Activated naive CD4-positive, alpha-beta T cell treated with Interleukin-2 at 50 U/mL for 16 hours (primary cell): ENCODE measurements around the gene PERP.
"Not testable (repeated sequence)": the region's sequence is repeated elsewhere in the genome, so short reads cannot be mapped to it uniquely, and the experiment has no call there.

ENCODE experiments used
- DNase-seq: peaks from one replicate; pipeline ENCODE4 v3.0.0-alpha.2; 2020

Gene PERP

DNA sequence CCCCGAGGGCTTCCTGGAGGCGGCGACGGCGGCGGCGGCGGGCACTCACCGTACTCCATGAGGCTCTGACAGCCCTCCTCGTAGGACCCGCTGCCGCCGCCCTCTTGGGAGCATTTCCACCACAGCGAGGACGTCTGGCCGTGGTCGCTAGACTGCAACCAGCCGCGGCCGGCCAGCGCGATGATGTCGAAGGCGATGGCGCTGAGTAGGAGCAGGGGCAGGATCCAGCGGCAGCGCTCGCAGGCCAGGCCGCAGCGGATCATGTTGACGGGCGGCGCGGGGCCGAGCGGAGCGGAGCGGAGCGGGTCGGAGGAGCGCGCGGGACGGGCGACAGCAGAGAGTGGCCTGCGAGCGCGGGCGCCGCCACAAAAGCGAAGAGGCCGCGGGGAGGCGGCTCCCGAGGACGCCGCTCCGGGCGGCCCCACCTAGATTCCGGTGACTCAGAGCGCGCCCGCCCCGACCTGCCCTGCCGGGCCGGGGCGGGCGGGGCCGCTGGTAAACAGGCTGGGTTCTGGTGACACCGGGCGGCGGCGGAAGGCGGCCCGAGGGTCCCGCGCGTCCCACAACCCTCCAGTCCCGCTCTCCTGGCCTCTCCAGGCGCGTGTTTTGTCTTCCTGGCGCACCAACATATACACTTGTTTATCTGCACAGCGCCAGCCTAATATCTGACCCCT is at the start of gene PERP:
Gene PERP (minus strand): TSS at position 342 of the 674 bp plus-strand sequence. CDS start 79 bp downstream, at position 263.
- peak; percentile 77 for DNase-seq

DNA sequence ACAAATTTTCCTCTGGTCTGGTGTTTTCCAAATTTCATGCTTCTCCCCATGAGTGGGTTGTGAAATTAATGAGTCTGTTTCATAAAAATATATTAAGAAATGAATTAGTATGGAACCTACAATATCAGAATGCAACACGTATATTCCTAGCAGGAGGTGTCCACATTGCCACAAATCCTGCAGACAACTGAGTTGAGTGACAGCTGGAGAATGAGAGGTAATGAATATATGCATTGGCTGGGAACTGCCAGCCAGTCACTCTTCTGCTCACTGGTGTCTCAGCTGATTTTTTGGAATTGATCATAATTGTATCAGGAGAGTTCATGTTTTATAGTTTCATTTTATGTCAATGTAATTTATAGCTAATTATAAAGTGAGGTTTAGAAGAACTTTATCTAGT is 48.2 kb upstream of the PERP start:
- no peak for DNase-seq

DNA sequence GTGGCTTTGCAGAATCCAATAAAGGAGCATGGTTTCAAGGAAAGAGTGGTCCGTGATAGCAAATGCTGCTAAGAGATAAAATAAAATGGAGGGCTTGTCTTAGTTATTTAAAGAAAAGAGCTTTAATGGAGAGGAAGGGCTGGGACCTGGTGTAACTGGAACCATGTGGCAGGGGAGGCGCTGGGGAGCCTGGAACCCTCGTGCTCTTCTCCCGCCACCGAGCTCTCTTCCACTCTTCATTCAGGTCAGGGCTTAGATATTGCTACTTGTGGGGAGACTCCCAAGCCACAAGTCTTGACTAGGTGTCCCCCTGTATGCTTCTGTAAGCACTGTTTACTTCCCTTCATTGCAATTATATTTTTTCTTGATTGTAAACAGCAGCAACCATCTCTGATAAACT is 39.3 kb upstream of the PERP start:
- DNase-seq, result no peak

DNA sequence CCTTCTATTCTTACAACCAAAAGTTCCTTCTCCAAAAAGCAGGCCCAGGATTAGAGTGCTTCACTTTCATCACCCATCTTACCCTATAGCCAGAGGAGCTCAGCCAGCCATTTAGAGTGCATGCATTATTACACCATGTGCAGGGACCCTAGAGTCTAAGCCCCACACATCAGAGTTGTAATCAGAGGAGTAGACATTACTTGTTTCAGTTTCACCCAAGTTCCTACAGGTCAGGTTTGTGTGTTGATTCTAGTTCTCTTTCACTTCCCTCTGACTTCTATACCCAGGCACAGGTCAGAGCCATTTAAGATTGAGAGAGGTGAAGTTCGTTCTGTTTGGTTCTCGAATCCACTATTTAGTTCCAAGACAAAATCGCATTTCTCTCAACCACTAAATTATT is 38.2 kb upstream of the PERP start:
- DNase-seq, result no peak

DNA sequence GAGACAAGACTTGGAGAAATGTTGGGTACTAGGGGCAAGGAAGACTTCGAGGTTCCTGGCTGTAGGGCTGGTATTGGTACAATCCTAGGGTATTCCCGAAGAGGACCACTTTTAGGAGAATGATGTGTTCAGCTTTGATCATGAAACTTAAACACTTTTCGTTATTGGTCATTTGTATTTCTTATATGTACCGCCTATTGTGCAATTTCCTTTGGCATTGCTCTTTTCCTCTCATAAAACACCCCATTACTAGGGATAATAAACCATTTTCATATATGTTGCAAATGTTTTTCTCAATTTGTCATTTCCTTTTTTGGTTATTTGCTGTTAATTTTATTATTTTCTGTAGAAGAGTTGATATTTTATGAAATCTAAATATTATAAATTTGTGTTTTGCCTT is 35.6 kb upstream of the PERP start:
- DNase-seq, result no peak

DNA sequence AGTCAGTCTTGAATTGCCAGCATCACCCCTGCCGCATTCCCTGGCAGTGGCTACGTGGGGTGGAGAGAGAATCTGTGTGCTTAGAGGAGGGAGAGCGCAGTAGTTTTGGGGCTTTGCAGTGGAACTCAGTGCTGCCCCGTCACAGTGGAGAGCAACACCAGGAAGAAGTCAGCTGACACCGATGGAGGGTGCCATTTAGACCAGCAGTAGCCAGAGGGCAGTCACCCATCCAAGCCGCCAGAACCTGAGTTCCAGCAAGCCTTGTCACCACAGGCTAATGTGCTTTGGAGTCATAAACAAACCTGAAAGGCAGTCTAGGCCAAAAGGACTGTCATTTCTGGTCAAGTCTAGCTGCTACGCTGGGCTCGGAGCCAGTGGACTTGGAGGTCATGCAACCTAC is 22.0 kb upstream of the PERP start:
- no peak for DNase-seq

DNA sequence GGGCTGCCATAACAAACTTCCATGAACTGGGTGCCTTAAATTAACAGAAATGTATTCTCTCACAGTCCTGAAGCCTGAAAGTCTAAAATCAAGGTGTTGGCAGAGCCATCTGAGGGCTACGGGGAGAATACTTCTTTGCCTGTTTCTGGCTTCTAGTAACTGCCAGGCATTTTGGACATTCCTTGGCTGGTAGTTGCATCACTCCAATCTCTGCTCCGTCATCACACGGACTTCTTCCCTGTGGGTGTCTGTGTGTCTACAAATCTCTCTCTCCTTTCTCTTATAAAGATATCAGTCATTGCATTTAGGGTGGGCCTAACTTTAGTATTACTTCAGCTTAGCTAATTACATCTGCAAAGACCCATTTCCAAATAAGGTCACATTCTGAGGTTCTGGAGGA is 20.9 kb upstream of the PERP start:
- DNase-seq, result no peak

DNA sequence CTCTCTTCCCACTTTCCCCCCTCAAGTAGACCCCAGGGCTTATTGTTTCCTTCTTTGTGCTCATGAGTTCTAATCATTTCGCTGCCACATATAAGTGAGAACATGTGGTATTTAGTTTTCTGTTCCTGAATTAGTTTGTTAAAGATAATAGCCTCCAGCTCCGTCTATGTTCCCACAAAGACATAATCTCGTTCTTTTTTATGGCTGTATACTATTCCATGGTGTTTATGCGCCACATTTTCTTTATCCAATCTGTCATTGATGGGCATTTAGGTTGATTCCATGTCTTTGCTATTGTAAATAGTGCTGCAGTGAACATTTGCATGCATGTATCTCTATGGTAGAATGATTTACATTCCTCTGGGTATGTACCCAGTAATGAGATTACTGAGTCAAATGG is 16.9 kb upstream of the PERP start:
- DNase-seq, result no peak

DNA sequence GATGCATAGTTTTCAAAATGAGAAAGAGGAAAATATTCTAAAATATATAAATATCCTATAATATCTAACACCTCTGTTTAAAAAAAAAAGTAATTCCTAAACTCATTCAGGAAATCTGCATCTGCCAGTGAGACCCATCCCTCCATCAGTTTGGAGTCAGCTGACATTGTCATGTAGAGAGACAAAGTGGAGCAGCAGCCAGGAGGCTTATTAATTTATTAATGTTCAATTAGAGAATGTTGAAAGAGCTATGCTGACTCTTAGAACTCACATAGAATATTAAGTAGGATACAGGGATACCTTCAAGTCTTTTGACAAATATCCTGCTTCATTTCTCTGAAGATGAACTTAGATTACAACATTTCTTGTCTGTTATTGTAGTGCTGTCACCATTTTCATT is 12.8 kb upstream of the PERP start:
- DNase-seq, result no peak

DNA sequence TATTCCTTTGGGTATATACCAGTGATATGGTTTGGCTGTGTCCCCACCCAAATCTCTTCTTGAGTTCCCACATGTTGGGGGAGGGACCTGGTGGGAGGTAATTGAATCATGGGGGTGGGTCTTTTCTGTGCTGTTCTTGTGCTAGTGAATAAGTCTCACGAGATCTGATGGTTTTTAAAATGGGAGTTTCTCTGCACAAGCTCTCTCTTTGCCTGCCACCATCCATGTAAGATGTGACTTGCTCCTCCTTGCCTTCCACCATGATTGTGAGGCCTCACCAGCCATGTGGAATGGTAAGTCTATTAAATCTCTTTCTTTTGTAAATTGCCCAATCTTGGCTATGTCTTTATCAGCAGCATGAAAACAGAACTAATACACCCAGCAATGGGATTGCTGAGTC is 12.0 kb upstream of the PERP start:
- not testable (repeated sequence) for DNase-seq

DNA sequence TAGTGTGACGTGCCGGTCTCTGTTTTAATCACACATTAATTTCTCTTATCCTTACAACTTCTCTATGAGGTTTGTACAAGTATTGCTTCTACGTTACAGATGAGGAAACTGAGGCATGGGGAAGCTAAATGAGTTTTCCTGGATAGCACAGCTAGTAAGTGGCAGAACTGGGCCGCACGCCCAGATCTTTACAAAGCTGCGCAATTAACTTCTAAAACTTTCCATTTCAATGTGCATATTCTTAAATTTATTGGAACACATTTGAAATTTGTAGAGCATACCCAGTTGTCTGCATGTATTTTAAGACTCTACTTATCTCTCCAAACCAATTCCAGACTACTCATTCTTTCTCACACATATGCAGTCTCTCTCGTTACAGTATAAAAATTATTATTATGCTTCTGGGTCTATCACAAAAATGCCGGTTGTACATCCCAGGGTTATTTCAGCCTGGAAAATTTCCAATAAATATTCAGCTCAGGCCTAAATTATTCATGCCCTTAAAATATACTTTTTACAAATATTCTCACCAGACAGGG is 10.2 kb upstream of the PERP start:
- no peak for DNase-seq

DNA sequence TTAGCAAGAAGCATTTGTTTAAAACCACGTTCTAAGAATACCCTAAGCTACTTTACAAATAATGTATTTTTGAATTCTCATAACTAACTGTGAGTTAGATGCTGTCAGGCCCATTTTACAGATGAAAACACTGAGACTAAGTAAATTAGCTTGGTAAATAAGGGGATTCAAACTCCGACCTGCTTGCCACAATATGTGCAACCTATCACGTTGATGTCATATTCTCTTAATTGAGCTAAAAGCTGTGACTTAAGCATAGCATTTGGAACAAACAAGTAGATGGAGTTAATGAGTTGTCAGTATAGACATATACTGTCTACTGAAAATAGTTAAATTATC is 9.4 kb upstream of the PERP start:
- no peak for DNase-seq

DNA sequence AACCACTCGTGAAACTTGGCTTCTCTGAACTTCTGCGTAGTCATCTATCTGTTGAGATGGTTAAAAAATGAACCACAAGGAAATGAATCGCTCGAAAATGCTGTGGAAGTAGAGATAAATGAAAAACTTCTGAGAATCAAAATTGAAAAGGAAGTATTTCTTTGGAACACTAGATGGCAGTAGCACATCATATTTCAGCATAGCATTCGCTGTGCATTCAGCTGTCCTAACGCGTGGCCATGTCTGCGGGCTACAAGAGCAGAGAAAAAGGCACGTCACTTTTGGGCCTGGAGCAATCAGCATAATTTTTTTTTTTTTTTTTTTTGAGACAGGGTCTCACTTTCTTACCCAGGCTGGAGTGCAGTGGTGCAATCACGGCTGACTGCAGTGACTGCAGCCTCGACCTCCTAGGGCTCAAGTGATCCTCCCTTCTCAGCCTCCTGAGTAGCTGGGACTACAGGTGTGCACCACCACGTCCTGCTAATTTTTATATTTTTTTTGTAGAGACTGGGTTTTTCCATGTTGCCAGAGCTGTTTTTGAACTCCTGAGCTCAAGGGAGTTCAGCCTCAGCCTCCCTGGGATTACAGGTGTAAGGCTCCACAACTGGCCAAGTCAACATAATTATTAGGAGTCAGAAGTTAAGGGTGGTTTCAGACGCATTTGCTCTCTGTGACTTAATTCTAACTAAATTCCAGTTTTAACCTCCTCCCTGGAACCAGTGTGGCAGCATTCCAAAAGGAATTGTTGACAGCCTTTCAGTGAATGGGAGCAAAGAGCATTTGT is 8.8 kb upstream of the PERP start:
- peak; percentile 33 for DNase-seq

DNA sequence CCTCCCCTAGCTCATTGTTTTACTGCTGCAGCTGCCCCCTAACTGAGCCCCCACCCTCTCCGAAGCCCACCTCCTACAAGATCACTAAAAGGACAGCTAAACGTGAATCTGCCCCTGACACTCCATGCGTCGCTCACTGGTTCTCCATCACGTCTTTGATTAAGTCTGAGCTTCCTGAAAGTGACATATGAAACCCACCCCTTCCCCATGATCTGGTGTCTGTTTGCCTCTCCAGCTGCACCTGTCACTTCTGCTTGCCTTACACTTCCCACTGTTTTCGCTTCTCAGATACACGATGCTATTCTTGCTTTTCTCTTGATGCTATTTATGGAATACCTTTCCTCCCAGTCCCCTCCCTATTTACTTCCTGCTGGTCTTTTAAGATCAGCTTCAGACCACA is 8.0 kb upstream of the PERP start:
- no peak for DNase-seq

DNA sequence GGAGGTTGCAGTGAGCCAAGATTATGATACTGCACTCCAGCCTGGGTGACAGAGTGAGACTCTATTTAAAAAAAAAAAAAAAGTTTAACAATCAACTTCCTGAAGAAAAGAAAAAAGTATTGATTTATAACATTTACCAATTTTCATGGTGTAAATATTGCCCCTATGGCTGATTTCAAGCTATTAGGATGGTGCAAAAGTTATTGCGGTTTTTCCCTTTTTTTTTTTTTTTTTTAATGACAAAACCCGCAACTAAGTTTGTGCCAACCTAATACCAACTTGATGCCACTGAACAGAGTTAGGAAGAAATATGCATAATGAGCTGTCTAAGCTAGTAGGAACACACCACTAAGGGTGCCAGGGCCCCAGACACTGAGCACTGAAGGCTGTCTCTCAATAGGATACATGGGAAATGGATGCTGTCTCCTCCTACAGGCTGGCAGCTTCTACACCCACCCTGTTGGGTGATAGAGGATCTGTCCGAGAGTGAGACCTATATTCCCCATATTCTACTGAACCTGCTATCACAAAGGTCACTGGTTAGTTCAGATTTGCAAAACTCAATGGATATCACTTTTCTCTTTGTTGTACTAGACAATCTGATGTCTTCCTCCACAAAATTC is 6.5 kb upstream of the PERP start:
- DNase-seq, result no peak

DNA sequence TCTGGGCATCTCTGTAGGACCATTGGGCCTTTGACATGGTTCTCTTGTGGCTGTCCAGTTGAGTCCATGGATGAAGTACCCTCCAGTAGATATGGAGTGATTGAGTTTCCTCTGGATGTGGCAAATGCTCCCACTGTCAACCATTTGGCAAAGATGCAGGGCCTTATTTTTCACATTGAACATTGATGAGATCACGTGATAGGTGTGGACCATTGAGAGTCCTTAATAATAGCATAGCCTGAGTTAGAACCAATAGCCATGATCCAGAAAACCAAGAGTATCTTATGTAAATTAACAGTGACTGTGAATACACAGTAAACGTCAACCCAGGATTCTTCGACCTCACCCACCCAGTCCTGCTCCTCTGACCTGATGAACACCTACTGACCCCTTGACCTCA is 3.0 kb upstream of the PERP start:
- no peak for DNase-seq

DNA sequence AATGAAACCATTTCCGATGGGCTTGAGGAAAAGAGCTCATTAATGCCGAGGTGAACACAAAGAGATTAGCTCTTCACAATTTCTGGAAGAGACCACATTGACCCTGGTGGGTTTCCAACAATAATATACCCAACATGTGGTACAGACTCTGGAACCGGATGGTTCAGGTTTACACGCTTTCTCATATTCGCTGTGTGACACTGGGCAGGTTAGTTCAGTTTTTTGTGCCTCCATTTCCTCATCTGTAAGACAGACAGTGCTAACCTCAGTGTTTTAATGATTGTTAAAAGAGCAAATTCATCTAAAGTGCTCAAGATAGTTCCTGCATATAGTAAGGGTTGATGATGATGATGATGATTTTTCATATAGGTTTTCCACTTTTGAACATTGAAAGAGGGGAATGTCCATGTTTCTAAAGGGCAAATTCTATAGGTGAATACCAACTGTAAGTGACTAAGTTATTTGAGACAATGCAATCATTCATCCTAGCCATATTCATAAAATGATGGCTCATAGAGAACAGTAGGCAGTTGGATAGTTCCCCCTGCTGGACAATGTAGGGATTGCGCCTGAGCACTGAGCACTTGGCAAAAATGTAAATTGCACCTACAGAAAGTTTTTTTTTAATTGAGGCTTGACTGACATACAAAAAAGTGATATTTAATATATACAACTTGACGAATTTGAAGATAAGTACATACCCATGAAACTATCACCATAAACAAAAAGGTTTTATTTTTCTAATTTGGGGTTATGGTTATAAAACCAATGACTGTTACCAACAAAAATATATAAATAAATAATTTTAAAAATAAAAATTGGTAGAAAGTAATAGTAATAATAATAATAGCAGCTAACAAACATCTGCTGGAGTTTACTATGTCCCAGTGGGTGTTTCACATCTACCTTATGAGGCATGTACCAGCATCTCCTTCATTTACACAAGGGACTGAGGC is 2.1 kb upstream of the PERP start:
- DNase-seq, result peak; percentile 84

DNA sequence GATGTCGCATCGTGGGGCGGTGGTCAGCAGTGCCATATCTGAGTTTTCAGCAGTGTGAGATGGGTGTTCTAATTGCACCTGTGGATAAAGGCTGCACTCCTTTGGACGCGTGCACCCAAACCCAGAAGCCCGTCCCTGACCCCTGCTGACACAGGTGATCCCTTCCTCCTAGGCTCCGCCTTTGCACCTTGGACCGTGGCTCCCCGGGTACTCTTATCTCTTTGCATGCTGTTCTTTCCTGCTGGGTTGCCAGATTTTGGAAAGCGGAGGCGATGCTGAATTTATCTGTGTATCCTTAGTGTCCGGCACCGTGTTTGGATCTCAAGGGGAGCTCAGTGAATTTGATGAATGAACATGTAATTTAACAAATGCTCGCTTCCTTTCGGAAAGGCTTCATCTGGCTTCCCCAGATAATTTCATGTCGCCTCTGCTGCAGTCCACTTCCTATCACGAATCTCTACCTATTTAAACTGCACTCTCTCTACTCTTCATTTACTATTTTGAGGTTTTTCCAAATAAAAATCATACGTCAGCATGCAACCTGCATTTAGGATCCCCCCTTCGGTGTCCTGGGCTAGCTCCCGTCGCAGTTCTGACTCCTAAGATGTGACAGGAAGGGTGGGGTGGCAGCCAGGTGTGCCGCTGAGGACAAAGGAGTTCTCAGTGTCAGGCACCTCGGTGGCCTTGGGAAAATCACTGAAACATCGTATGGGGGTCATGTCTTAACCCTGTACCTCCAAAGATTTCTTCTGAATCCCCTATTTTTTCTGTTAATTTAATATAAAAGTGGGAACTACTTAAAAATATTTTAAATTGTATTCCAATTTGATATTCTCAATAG is 753 bp upstream of the PERP start:
- DNase-seq, result peak; percentile 13

DNA sequence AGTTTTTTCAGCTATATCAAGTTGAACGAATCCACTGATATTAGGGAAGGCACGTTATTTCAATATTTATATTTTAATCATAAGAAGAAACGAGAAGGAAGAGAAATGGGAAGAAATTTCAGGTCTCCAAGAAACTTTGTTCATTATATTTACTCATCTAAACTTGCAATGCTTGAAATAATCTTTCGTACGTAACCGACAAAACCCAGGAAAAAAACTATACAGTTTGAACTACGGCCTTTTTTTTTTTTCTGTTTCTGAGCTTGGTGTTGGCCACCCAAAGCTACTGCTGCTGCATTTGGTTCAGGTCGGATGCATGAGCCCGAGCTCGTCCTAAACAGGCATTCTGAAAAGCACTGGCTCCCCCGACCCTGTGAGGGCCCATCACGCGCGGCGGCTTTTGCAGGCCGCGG is 548 bp downstream of the PERP start:
- DNase-seq, result no peak

DNA sequence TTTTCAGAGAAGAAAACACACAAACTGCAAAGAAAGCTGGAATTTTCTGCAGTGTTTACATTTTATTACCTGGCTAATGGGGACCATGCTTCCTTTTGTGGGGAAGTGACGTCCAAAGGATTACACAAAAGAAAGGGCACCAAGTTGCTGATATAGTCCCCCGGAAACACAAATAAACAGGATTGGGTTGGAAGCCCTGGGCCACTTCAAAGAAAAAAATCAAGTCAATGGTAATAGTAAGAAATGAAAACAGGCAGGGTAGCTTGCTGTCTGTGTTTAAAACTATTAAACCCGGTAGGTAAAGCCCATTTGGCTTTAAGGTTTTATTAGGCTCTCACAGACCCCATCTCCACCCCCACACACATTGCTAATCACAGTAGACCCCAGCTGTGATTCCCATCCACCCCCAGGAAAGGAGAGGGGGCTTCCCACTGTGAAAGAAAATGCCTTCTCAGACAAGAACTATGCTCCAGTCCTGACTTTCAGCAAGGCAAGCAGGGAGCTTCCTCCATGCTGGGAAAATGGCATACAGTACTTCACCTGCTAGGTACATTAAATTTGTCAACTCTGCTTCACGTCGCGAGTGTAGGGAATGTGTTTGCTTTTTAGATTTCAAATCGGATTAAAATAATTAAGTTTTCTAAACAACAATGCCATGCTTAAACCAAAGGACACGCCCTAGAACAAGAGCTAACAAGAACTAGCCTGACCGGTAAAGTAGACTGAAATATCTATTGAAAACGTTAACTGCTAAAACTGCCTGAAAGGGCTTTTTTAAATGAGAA is 1.1 kb downstream of the PERP start:
- no peak for DNase-seq

DNA sequence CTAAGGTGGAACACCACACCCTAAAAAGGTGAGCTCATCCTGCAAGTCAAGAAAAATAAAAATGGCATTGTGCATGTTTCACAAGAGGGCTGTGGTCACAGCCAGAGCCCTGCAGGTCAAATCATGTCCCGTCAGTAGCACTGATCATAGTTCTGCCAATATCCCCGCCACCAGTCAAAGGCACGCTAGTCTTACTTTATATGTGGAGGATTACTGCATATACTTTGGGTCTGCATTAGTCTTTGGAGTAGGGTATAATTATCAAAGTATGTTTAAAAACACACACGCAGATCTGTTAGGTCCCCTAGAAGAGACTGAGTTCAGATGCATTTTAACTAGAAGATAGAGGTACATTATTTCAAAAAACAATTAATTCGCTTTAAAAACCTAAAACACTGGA is 1.8 kb downstream of the PERP start:
- DNase-seq, result no peak
